Chondrocyte (in vitro differentiated cells): ENCODE results near the gene OLA1. TPM values are rescaled to one million over a fixed set of nuclear protein-coding genes. Genes with fewer than 3 reads are reported as not detected.

Experiments
- DNase-seq: peaks from one replicate; pipeline ENCODE4 v3.0.0; 2021; ENCODE audit warnings: mixed read lengths, low spot score
- H3K27ac Mint-ChIP-seq: one replicate; pipeline ENCODE4 v1.8.0; 2021; ENCODE audit warnings: mild to moderate bottlenecking, moderate library complexity, mixed read lengths; ENCODE audit not compliant: unreplicated experiment
- H3K27me3 Mint-ChIP-seq: 2 replicates; pipeline ENCODE4 v1.8.0; 2021; ENCODE audit warnings: low read depth, mixed read lengths
- H3K36me3 Mint-ChIP-seq: 2 replicates; pipeline ENCODE4 v1.8.0; 2021; ENCODE audit warnings: low read depth, mixed read lengths
- H3K4me1 Mint-ChIP-seq: 2 replicates; pipeline ENCODE4 v1.8.0; 2021; ENCODE audit warnings: low read depth, mild to moderate bottlenecking, mixed read lengths
- H3K4me3 Mint-ChIP-seq: one replicate; pipeline ENCODE4 v1.8.0; 2021; ENCODE audit warnings: mild to moderate bottlenecking, moderate library complexity, mixed read lengths; ENCODE audit not compliant: unreplicated experiment
- H3K9me3 Mint-ChIP-seq: 2 replicates; pipeline ENCODE4 v1.8.0; 2021; ENCODE audit warnings: low read depth, mixed read lengths
- total RNA-seq: library from RNA; stranded (reverse); gene quantifications from 3 replicates; pipeline ENCODE4 v1.2.1, GENCODE V29; 2021
- TF ChIP-seq, protein P1 (sequence below): fragments of 200-600 bp; sonication (generic); IDR thresholded peaks from 2 replicates; pipeline ENCODE4 v1.5.0; 2021; ENCODE audit warnings: antibody characterized with exemption, mild to moderate bottlenecking, moderate library complexity

The OLA1 gene
- total RNA-seq, 1 donor from 2014 or later: 77.5 TPM

DNA sequence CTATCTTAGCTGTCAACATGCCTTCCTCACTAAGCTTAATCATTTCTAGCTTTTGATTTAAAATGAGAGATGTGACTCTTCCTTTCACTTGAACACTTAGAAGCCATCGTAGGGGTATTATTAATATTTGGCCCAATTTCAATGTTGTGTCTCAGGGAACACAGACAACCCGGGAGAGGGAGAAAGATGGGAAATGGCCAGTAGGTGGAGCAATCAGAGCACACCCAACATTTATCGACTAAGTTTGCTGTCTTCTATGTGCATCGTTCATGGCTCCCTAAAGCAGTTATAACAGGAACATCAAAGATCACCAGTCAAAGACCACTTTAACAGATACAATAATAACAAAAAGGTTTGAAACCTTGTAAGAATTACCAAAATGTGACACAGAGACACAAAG, 110.2 kb downstream of the OLA1 start:
- TF ChIP-seq, protein P1, sequence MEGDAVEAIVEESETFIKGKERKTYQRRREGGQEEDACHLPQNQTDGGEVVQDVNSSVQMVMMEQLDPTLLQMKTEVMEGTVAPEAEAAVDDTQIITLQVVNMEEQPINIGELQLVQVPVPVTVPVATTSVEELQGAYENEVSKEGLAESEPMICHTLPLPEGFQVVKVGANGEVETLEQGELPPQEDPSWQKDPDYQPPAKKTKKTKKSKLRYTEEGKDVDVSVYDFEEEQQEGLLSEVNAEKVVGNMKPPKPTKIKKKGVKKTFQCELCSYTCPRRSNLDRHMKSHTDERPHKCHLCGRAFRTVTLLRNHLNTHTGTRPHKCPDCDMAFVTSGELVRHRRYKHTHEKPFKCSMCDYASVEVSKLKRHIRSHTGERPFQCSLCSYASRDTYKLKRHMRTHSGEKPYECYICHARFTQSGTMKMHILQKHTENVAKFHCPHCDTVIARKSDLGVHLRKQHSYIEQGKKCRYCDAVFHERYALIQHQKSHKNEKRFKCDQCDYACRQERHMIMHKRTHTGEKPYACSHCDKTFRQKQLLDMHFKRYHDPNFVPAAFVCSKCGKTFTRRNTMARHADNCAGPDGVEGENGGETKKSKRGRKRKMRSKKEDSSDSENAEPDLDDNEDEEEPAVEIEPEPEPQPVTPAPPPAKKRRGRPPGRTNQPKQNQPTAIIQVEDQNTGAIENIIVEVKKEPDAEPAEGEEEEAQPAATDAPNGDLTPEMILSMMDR: peak; percentile 53
- Mint-ChIP-seq H3K4me3 (no peak overlapping the region), H3K36me3 (peaks cover 18% of the 10 kb centered on the region), H3K4me1 (peaks cover 2% of the 10 kb centered on the region), H3K27me3 (no peaks in the 10 kb centered on the region), H3K27ac (no peak overlapping the region), H3K9me3 (peaks cover 6% of the 10 kb centered on the region)
- DNase-seq: no peak

DNA sequence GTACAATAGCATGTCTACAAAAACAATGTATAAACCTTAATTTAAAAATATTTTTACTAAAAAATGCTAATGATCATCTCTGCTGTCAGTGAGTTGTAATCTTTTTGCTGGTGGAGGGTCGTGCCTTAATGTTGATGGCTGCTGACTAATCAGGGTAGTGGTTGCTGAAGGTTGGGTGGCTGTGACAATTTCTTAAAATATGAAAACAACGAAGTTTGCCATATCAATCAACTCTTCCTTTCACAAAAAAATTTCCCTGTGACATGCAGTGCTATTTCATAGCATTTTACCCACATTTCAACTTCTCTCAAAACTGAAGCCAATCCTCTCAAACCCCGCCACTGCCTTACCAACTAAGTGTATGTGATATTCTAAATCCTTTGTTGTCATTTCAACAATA, 112.4 kb downstream of the OLA1 start:
- DNase-seq: no peak
- Mint-ChIP-seq H3K4me3 (no peak overlapping the region), H3K27ac (no peak overlapping the region), H3K9me3 (peaks cover 6% of the 10 kb centered on the region), H3K36me3 (peaks cover 20% of the 10 kb centered on the region), H3K27me3 (no peaks in the 10 kb centered on the region), H3K4me1 (peaks cover 10% of the 10 kb centered on the region)
- TF ChIP-seq, protein P1: no peak

DNA sequence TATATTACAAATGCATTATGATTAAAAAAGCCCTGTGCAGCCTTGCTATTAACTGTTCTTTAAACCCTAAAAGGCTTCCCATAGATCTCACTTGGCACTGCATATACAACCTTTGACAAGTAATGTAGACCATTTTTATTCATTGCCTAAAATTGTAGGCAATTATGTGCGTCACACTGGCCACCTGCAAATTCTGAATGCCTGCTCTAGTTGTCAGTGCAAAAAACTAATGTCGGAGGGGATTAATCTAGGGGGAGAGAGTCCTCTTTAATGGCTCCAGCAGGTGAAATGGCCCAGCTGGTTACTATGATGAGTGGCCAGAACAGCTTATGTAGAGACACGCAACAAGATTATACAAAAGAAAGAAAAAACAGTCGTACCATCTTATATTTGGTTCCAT, 123.2 kb downstream of the OLA1 start:
- TF ChIP-seq, protein P1: no peak
- no peak for DNase-seq
- no peak overlapping the region for H3K27ac Mint-ChIP-seq
- H3K9me3 Mint-ChIP-seq: no peaks in the 10 kb centered on the region
- no peaks in the 10 kb centered on the region for H3K36me3 Mint-ChIP-seq
- no peaks in the 10 kb centered on the region for H3K4me1 Mint-ChIP-seq
- no peak overlapping the region for H3K4me3 Mint-ChIP-seq
- no peaks in the 10 kb centered on the region for H3K27me3 Mint-ChIP-seq

DNA sequence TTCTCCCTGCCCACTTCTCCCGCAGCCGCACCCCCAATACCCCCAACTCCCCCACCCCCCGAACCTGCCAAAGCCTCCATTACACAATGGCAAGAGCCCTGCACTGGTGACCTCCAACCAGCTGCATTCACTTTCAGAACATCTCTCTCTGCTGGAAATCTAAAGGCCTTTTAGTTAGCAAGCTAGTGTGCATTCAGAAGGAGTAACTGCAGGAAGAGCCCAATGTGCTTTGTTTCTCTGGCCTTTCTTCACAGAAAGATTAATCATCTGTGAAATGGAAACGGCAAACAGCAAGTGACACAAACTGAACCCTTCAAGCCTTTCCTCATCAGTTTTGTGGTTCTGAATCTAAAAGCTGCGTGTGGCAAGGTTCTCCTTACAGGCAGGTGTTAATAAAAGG, 124.2 kb downstream of the OLA1 start:
- no peaks in the 10 kb centered on the region for H3K27me3 Mint-ChIP-seq
- no peak overlapping the region for H3K4me3 Mint-ChIP-seq
- no peak for DNase-seq
- no peaks in the 10 kb centered on the region for H3K9me3 Mint-ChIP-seq
- H3K4me1 Mint-ChIP-seq: no peaks in the 10 kb centered on the region
- no peak overlapping the region for H3K27ac Mint-ChIP-seq
- TF ChIP-seq, protein P1: no peak
- no peaks in the 10 kb centered on the region for H3K36me3 Mint-ChIP-seq

DNA sequence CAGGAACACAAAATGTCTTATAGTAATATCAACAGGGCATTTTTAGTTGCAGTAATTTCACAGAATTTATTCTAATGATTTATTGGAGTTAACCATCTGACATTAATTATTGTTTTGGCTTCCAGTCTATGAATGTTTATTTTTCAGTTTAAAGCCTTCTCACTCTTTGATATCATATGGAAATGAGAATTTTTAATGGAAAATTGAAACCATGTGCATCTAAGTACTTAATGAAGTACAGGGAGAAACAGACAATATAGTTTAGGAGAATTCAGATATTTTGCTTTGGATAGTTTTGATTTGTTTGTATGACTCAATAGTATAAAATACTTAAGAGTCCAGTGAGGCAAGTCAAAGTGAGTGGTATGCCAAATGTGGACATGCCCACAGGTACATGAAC, 126.1 kb downstream of the OLA1 start:
- no peaks in the 10 kb centered on the region for H3K27me3 Mint-ChIP-seq
- TF ChIP-seq, protein P1: no peak
- H3K9me3 Mint-ChIP-seq: no peaks in the 10 kb centered on the region
- DNase-seq: no peak
- H3K4me1 Mint-ChIP-seq: peaks cover 14% of the 10 kb centered on the region
- H3K27ac Mint-ChIP-seq: no peak overlapping the region
- no peaks in the 10 kb centered on the region for H3K36me3 Mint-ChIP-seq
- H3K4me3 Mint-ChIP-seq: no peak overlapping the region
